ENCODE results near the gene FAM135A.
"Not testable (repeated sequence)": the region's sequence is repeated elsewhere in the genome, so short reads cannot be mapped to it uniquely, and the experiment has no call there.

The FAM135A gene

GRCh38 chr6:70552974-70553373 lies 139.7 kb downstream of the FAM135A start:
- TF ChIP-seq POLR2AphosphoS5 (IDR thresholded peaks at IDR 0.05; ENCODE audit: borderline replicate concordance, low read depth, low read length) (no peak), EZH2 (IDR thresholded peaks at IDR 0.05) (no peak), FOXP2 (optimal IDR thresholded peaks at IDR 0.05; ENCODE audit: control extremely low read depth, extremely low read length, insufficient read depth) (no peak)
- Histone ChIP-seq H3K9ac (ENCODE audit: insufficient read length) (no peak overlapping the region), H3K9me3 (ENCODE audit: low read depth, low read length) (no peaks in the 10 kb centered on the region), H3K27ac (no peak overlapping the region), H3K36me3 (ENCODE audit: insufficient read depth, low read length) (no peaks in the 10 kb centered on the region), H3K4me3 (no peak overlapping the region)
- DNase-seq (ENCODE audit: low read depth, low spot score), result no peak

GRCh38 chr6:70557998-70558397 lies 144.7 kb downstream of the FAM135A start:
- no peak for TF ChIP-seq FOXP2 (optimal IDR thresholded peaks at IDR 0.05; ENCODE audit: control extremely low read depth, extremely low read length, insufficient read depth)
- no peak for TF ChIP-seq POLR2AphosphoS5 (IDR thresholded peaks at IDR 0.05; ENCODE audit: borderline replicate concordance, low read depth, low read length)
- TF ChIP-seq EZH2 (IDR thresholded peaks at IDR 0.05), result no peak
- no peak overlapping the region for H3K27ac ChIP-seq

DNA sequence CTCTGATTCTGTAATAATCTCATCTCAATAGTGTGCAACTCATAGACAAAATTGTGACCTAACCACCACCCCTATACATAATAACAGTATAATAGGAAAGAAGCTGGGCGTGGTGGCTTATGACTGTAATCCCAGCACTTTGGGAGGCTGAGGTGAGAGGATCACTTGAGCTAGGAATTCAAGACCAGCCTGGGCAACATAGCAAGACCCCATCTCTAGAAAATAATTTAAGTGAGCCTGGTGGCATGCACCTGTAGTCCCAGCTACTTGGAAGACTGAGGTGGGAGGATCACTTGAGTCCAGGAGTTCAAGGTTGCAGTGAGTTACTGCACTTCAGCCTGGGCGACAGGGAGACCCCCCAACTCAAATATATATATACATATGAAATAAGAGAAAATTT lies 149.1 kb downstream of the FAM135A start:
- not testable (repeated sequence) for H3K9ac ChIP-seq (ENCODE audit: insufficient read length); H3K4me3 ChIP-seq

More at GRCh38 chr6:70557998-70558397, 144.7 kb downstream of the FAM135A start:
- Histone ChIP-seq H3K4me3 (no peak overlapping the region), H3K9me3 (ENCODE audit: low read depth, low read length) (no peaks in the 10 kb centered on the region), H3K9ac (ENCODE audit: insufficient read length) (no peak overlapping the region), H3K36me3 (ENCODE audit: insufficient read depth, low read length) (no peaks in the 10 kb centered on the region)
- DNase-seq (ENCODE audit: low read depth, low spot score), result no peak

DNA sequence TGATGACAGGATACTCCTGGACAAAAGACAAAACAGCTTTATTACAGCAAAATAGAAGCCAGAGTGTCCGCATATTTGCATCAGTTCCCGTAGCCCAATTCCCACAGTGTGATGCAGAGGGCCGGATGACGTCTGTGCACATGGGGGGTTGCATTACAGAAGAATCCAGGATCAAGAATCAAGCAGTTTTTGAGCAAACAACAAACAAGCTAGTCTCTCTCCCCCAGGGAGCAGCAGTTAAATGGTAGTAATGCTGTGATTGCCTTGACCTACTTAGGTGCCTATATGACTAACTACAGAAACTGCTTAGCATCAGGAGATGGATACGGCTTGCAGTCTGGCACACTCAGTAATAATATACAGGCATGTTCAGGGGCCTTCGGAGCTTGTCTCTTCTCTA lies 150.2 kb downstream of the FAM135A start:
- no peak overlapping the region for H3K27ac ChIP-seq
- no peak for TF ChIP-seq FOXP2 (optimal IDR thresholded peaks at IDR 0.05; ENCODE audit: control extremely low read depth, extremely low read length, insufficient read depth)
- no peak for TF ChIP-seq EZH2 (IDR thresholded peaks at IDR 0.05)
- TF ChIP-seq POLR2AphosphoS5 (IDR thresholded peaks at IDR 0.05; ENCODE audit: borderline replicate concordance, low read depth, low read length), result no peak
- H3K36me3 ChIP-seq (ENCODE audit: insufficient read depth, low read length), result peaks cover 8% of the 10 kb centered on the region
- no peak overlapping the region for H3K4me3 ChIP-seq
- no peak for DNase-seq (ENCODE audit: low read depth, low spot score)
- H3K9ac ChIP-seq (ENCODE audit: insufficient read length), result no peak overlapping the region
- no peaks in the 10 kb centered on the region for H3K9me3 ChIP-seq (ENCODE audit: low read depth, low read length)

More for the DNA sequence above, 149.1 kb downstream of the FAM135A start:
- DNase-seq (ENCODE audit: low read depth, low spot score); H3K9me3 ChIP-seq (ENCODE audit: low read depth, low read length); H3K36me3 ChIP-seq (ENCODE audit: insufficient read depth, low read length); H3K27ac ChIP-seq: not testable (repeated sequence)

GRCh38 chr6:70566751-70567382 lies 153.6 kb downstream of the FAM135A start, which contains the start of gene SDHAF4:
SDHAF4 (plus strand) TSS chr6:70566930; CDS start chr6:70566941, 11 bp downstream.
- DNase-seq (ENCODE audit: low read depth, low spot score), result peak; percentile 26
- H3K27ac ChIP-seq, result peak within 1 kb of the TSS; percentile 62
- peaks cover 21% of the 10 kb centered on the region for H3K36me3 ChIP-seq (ENCODE audit: insufficient read depth, low read length)
- TF ChIP-seq FOXP2 (optimal IDR thresholded peaks at IDR 0.05; ENCODE audit: control extremely low read depth, extremely low read length, insufficient read depth) (no peak), EZH2 (IDR thresholded peaks at IDR 0.05) (no peak), POLR2AphosphoS5 (IDR thresholded peaks at IDR 0.05; ENCODE audit: borderline replicate concordance, low read depth, low read length) (peak; percentile 99)
- no peaks in the 10 kb centered on the region for H3K9me3 ChIP-seq (ENCODE audit: low read depth, low read length)
- peak within 1 kb of the TSS; percentile 89 for H3K4me3 ChIP-seq
- peak within 1 kb of the TSS; percentile 94 for H3K9ac ChIP-seq (ENCODE audit: insufficient read length)

- no peak overlapping the region for H3K9ac ChIP-seq (ENCODE audit: insufficient read length)
- H3K36me3 ChIP-seq (ENCODE audit: insufficient read depth, low read length), result peaks cover 11% of the 10 kb centered on the region
- no peak overlapping the region for H3K27ac ChIP-seq
- DNase-seq (ENCODE audit: low read depth, low spot score), result no peak
- no peak overlapping the region for H3K4me3 ChIP-seq
- H3K9me3 ChIP-seq (ENCODE audit: low read depth, low read length), result no peaks in the 10 kb centered on the region
- no peak for TF ChIP-seq FOXP2 (optimal IDR thresholded peaks at IDR 0.05; ENCODE audit: control extremely low read depth, extremely low read length, insufficient read depth)
These were observed 161.3 kb downstream of the FAM135A start for GRCh38 chr6:70574643-70575042.

GRCh38 chr6:70575899-70576495 lies 162.7 kb downstream of the FAM135A start:
- Histone ChIP-seq H3K27ac (no peak overlapping the region), H3K36me3 (ENCODE audit: insufficient read depth, low read length) (peaks cover 14% of the 10 kb centered on the region), H3K9ac (ENCODE audit: insufficient read length) (no peak overlapping the region), H3K9me3 (ENCODE audit: low read depth, low read length) (no peaks in the 10 kb centered on the region), H3K4me3 (no peak overlapping the region)
- no peak for DNase-seq (ENCODE audit: low read depth, low spot score)
- TF ChIP-seq FOXP2 (optimal IDR thresholded peaks at IDR 0.05; ENCODE audit: control extremely low read depth, extremely low read length, insufficient read depth) (no peak), POLR2AphosphoS5 (IDR thresholded peaks at IDR 0.05; ENCODE audit: borderline replicate concordance, low read depth, low read length) (no peak), EZH2 (IDR thresholded peaks at IDR 0.05) (no peak)

- Histone ChIP-seq H3K9me3 (ENCODE audit: low read depth, low read length) (no peaks in the 10 kb centered on the region), H3K36me3 (ENCODE audit: insufficient read depth, low read length) (peaks cover 31% of the 10 kb centered on the region; the same call in 1 of the 2 replicates), H3K9ac (ENCODE audit: insufficient read length) (no peak overlapping the region), H3K27ac (no peak overlapping the region), H3K4me3 (no peak overlapping the region)
- no peak for DNase-seq (ENCODE audit: low read depth, low spot score)
- TF ChIP-seq EZH2 (IDR thresholded peaks at IDR 0.05) (no peak), POLR2AphosphoS5 (IDR thresholded peaks at IDR 0.05; ENCODE audit: borderline replicate concordance, low read depth, low read length) (no peak)
These were observed 172.8 kb downstream of the FAM135A start for GRCh38 chr6:70586114-70586513.

DNA sequence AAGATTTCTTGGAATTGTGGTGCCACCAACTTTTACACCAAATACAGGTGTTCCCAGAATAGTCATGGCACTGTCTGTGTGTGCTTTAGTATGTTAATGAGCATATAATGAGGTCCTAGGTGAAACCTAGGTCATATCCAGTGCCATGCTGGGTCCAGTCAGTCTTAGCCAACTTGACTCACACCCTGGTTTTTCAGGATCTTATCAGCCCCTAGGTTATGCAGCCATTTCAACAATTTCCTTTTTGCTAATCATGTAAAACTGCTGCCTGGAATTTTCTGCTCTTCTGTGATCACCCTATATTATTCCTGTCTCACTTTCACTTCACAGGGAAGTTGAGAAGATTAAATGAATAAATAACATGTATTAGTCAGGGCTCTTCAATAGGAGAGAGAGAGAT lies 177.1 kb downstream of the FAM135A start:
- Histone ChIP-seq H3K9me3 (ENCODE audit: low read depth, low read length) (no peaks in the 10 kb centered on the region), H3K27ac (no peak overlapping the region), H3K9ac (ENCODE audit: insufficient read length) (no peak overlapping the region), H3K36me3 (ENCODE audit: insufficient read depth, low read length) (peaks cover 2% of the 10 kb centered on the region; the same call in 1 of the 2 replicates), H3K4me3 (no peak overlapping the region)
- TF ChIP-seq EZH2 (IDR thresholded peaks at IDR 0.05) (no peak), POLR2AphosphoS5 (IDR thresholded peaks at IDR 0.05; ENCODE audit: borderline replicate concordance, low read depth, low read length) (no peak), FOXP2 (optimal IDR thresholded peaks at IDR 0.05; ENCODE audit: control extremely low read depth, extremely low read length, insufficient read depth) (no peak)
- DNase-seq (ENCODE audit: low read depth, low spot score), result no peak

Measured in SK-N-MC (cell line).